ENCODE measurements around the gene OPN4. TPM values are rescaled to one million over a fixed set of nuclear protein-coding genes. Genes with fewer than 3 reads are reported as not detected.

OPN4 gene
- total and polyA plus RNA-seq, 2 of the 13 experiments (the other 11 are each of a cell fraction or from before 2014, with no cell fraction given), result not detected

DNA sequence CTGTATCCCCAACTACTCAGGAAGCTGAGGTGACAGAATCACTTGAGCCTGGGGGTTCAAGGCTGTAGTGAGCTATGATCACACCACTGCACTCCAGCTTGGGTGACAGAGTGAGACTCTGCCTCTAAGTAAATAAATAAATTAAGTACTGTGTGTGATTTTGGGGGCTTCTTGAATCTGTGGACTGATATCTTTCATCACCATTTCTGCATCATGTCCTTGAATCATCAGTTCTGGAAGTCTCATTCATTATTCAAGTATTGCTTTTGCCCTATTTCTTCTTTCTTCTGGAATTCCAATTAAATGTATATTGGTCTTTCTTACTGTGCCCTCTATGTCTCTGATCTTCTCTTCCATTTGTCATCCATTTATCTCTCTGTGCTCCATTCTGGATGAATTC is 46.7 kb upstream of the OPN4 start:
- Histone ChIP-seq H4K20me1 (ENCODE audit: insufficient read depth, low read length) (no peaks in the 10 kb centered on the region), H3K9me3 (ENCODE audit: low read length) (no peaks in the 10 kb centered on the region), H2AFZ (ENCODE audit: low read length) (no peak overlapping the region), H3K9ac (ENCODE audit: insufficient read depth, low read depth, low read length) (no peak overlapping the region), H3K27me3 (ENCODE audit: control insufficient read depth in 1 of 2, insufficient read depth in 2 of 2, low read length in 2 of 2) (no peaks in the 10 kb centered on the region), H3K4me1 (ENCODE audit: insufficient read depth, low read length) (peaks cover 14% of the 10 kb centered on the region), H3K79me2 (ENCODE audit: insufficient read depth, low read length) (no peaks in the 10 kb centered on the region), H3K36me3 (replicated peaks in 1 of 2; ENCODE audit: control insufficient read depth in 1 of 2, insufficient read depth in 2 of 2, low read length in 2 of 2) (no peaks in the 10 kb centered on the region), H3K4me2 (ENCODE audit: low read depth, low read length) (no peak overlapping the region), H3K27ac (ENCODE audit: extremely low read length, insufficient read depth, low read length) (no peak overlapping the region), H3K4me3 (replicated peaks in 1 of 3; ENCODE audit: insufficient read depth in 1 of 3, low read depth in 2 of 3, low read length in 3 of 3) (no peak overlapping the region)
- FAIRE-seq, result no peak
- no TSS peak for BruUV-seq (replicated peaks)
- TF ChIP-seq MATR3 (CRISPR knock-in tag; IDR thresholded peaks at IDR 0.05) (no peak), ZNF761 (CRISPR knock-in tag; conservative IDR thresholded peaks at IDR 0.05) (no peak), ZNF256 (CRISPR knock-in tag; conservative IDR thresholded peaks at IDR 0.05) (no peak), ZMYM3 (CRISPR knock-in tag; IDR thresholded peaks at IDR 0.05) (no peak), ELF4 (CRISPR knock-in tag; IDR thresholded peaks at IDR 0.05; ENCODE audit: borderline replicate concordance) (no peak), PHB2 (IDR thresholded peaks at IDR 0.05; ENCODE audit: partially characterized antibody) (no peak), ATF7-NPFF (CRISPR knock-in tag; IDR thresholded peaks at IDR 0.05; ENCODE audit: low read depth) (no peak), KLF11 (CRISPR knock-in tag; IDR thresholded peaks at IDR 0.05) (no peak), CHD2 (IDR thresholded peaks at IDR 0.05; ENCODE audit: low read depth, low read length) (no peak), U2AF2 (IDR thresholded peaks at IDR 0.05; ENCODE audit: low read depth, low read length) (no peak), ELF3 (CRISPR knock-in tag; IDR thresholded peaks at IDR 0.05) (no peak), DNMT1 (CRISPR knock-in tag; IDR thresholded peaks at IDR 0.05) (no peak), KMT2A (CRISPR knock-in tag; IDR thresholded peaks at IDR 0.05) (no peak), ZNF503 (CRISPR knock-in tag; IDR thresholded peaks at IDR 0.05) (no peak), PLRG1 (conservative IDR thresholded peaks at IDR 0.05) (no peak)
- TF ChIP-seq, protein P1, sequence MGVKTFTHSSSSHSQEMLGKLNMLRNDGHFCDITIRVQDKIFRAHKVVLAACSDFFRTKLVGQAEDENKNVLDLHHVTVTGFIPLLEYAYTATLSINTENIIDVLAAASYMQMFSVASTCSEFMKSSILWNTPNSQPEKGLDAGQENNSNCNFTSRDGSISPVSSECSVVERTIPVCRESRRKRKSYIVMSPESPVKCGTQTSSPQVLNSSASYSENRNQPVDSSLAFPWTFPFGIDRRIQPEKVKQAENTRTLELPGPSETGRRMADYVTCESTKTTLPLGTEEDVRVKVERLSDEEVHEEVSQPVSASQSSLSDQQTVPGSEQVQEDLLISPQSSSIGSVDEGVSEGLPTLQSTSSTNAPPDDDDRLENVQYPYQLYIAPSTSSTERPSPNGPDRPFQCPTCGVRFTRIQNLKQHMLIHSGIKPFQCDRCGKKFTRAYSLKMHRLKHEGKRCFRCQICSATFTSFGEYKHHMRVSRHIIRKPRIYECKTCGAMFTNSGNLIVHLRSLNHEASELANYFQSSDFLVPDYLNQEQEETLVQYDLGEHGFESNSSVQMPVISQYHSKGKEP (CRISPR knock-in tag; IDR thresholded peaks at IDR 0.05), result no peak
- TF ChIP-seq, protein P2, sequence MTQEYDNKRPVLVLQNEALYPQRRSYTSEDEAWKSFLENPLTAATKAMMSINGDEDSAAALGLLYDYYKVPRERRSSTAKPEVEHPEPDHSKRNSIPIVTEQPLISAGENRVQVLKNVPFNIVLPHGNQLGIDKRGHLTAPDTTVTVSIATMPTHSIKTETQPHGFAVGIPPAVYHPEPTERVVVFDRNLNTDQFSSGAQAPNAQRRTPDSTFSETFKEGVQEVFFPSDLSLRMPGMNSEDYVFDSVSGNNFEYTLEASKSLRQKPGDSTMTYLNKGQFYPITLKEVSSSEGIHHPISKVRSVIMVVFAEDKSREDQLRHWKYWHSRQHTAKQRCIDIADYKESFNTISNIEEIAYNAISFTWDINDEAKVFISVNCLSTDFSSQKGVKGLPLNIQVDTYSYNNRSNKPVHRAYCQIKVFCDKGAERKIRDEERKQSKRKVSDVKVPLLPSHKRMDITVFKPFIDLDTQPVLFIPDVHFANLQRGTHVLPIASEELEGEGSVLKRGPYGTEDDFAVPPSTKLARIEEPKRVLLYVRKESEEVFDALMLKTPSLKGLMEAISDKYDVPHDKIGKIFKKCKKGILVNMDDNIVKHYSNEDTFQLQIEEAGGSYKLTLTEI (CRISPR knock-in tag; conservative IDR thresholded peaks at IDR 0.05), result no peak
- intact Hi-C loops (cut with micrococcal nuclease; ENCODE audit: unreplicated experiment) (no loop called here), in situ Hi-C loops (cut with HindIII; ENCODE audit: extremely low pct_ligation_motif_present, low pct_unique_long_range_greater_than_20kb) (no loop called here)
- ChIA-PET CTCF (ENCODE audit: low intra/inter-chr PET ratio, low total read pairs) (no interaction called here), POLR2A (no interaction called here)
- no peak for ATAC-seq
- no peak for DNase-seq (ENCODE audit: low spot score)
